ENCODE measurements around the gene PNPLA6.

The PNPLA6 gene

GRCh38 chr19:7516878-7517277 lies 18.6 kb upstream of the PNPLA6 start:
- Histone ChIP-seq H3K9me2 (replicated peaks; ENCODE audit: control insufficient read depth, low read length) (no peaks in the 10 kb centered on the region), H3K4me2 (ENCODE audit: low read length) (peak overlapping the region; percentile 21; the same call in 1 of the 2 replicates), H3K27me3 (ENCODE audit: control insufficient read depth, low read length) (peaks cover 45% of the 10 kb centered on the region), H3F3A (ENCODE audit: control insufficient read depth, insufficient read depth) (no peaks in the 10 kb centered on the region), H3K79me2 (ENCODE audit: control insufficient read depth, low read length) (no peaks in the 10 kb centered on the region), H3K4me3 (ENCODE audit: low read length) (no peak overlapping the region), H3K9me3 (ENCODE audit: control insufficient read depth, insufficient read depth, low read length) (no peaks in the 10 kb centered on the region), H3K27ac (ENCODE audit: low read depth, low read length) (no peak overlapping the region), H3K4me1 (ENCODE audit: control insufficient read depth, low read length) (peaks cover 5% of the 10 kb centered on the region), H4K20me1 (ENCODE audit: control insufficient read depth, insufficient read depth, low read depth, low read length) (no peaks in the 10 kb centered on the region), H3K36me3 (ENCODE audit: control insufficient read depth, low read length) (no peaks in the 10 kb centered on the region)
- TF ChIP-seq EZH2phosphoT487 (IDR thresholded peaks at IDR 0.05; ENCODE audit: borderline replicate concordance, low read length) (no peak), CTCF (IDR thresholded peaks at IDR 0.05; ENCODE audit: low read depth, low read length, poor library complexity, severe bottlenecking) (no peak)

GRCh38 chr19:7519361-7520130 lies 16.0 kb upstream of the PNPLA6 start:
- Histone ChIP-seq H3K79me2 (ENCODE audit: control insufficient read depth, low read length) (no peaks in the 10 kb centered on the region), H3K27me3 (ENCODE audit: control insufficient read depth, low read length) (peaks cover 35% of the 10 kb centered on the region), H3K9me3 (ENCODE audit: control insufficient read depth, insufficient read depth, low read length) (no peaks in the 10 kb centered on the region), H3F3A (ENCODE audit: control insufficient read depth, insufficient read depth) (no peaks in the 10 kb centered on the region), H3K4me3 (ENCODE audit: low read length) (no peak overlapping the region), H4K20me1 (ENCODE audit: control insufficient read depth, insufficient read depth, low read depth, low read length) (no peaks in the 10 kb centered on the region), H3K4me2 (ENCODE audit: low read length) (no peak overlapping the region), H3K4me1 (ENCODE audit: control insufficient read depth, low read length) (peaks cover 17% of the 10 kb centered on the region), H3K36me3 (ENCODE audit: control insufficient read depth, low read length) (no peaks in the 10 kb centered on the region), H3K27ac (ENCODE audit: low read depth, low read length) (no peak overlapping the region), H3K9me2 (replicated peaks; ENCODE audit: control insufficient read depth, low read length) (no peaks in the 10 kb centered on the region)
- TF ChIP-seq EZH2phosphoT487 (IDR thresholded peaks at IDR 0.05; ENCODE audit: borderline replicate concordance, low read length) (no peak), CTCF (IDR thresholded peaks at IDR 0.05; ENCODE audit: low read depth, low read length, poor library complexity, severe bottlenecking) (no peak)

GRCh38 chr19:7520131-7521051 lies 15.1 kb upstream of the PNPLA6 start:
- TF ChIP-seq CTCF (IDR thresholded peaks at IDR 0.05; ENCODE audit: low read depth, low read length, poor library complexity, severe bottlenecking) (no peak), EZH2phosphoT487 (IDR thresholded peaks at IDR 0.05; ENCODE audit: borderline replicate concordance, low read length) (no peak)
- no peaks in the 10 kb centered on the region for H3K9me3 ChIP-seq (ENCODE audit: control insufficient read depth, insufficient read depth, low read length)
- no peaks in the 10 kb centered on the region for H4K20me1 ChIP-seq (ENCODE audit: control insufficient read depth, insufficient read depth, low read depth, low read length)
- no peak overlapping the region for H3K4me2 ChIP-seq (ENCODE audit: low read length)
- H3K9me2 ChIP-seq (replicated peaks; ENCODE audit: control insufficient read depth, low read length) = no peaks in the 10 kb centered on the region
- H3K36me3 ChIP-seq (ENCODE audit: control insufficient read depth, low read length) = no peaks in the 10 kb centered on the region
- H3F3A ChIP-seq (ENCODE audit: control insufficient read depth, insufficient read depth) = no peaks in the 10 kb centered on the region
- H3K79me2 ChIP-seq (ENCODE audit: control insufficient read depth, low read length) = no peaks in the 10 kb centered on the region
- H3K27ac ChIP-seq (ENCODE audit: low read depth, low read length) = no peak overlapping the region
- peaks cover 17% of the 10 kb centered on the region for H3K4me1 ChIP-seq (ENCODE audit: control insufficient read depth, low read length)
- no peak overlapping the region for H3K4me3 ChIP-seq (ENCODE audit: low read length)
- H3K27me3 ChIP-seq (ENCODE audit: control insufficient read depth, low read length) = peaks cover 28% of the 10 kb centered on the region
